GM12878 (cell line): Measurements from ENCODE around the gene CFAP45. TPM values are rescaled to one million over a fixed set of nuclear protein-coding genes. Genes with fewer than 3 reads are reported as not detected.

ENCODE experiments used
- ATAC-seq: fragments of 200-7000 bp; cut with Tn5 transposase; 3 replicates; pipeline ENCODE4 v1.9.1; 2020; ENCODE audit warnings: mild to moderate bottlenecking, moderate library complexity
- BruUV-seq: library from RNA; stranded (reverse); fragments of 400-500 nt; replicated peaks from 2 replicates; lab custom pipeline; 2021; lab: Mats Ljungman, UMichigan
- CTCF ChIA-PET: fragments of 300-600 bp; sonication (Branson Sonifier 250); formaldehyde crosslinking; extraction: SDS; loops from one replicate; lab custom pipeline; 2021; ENCODE audit warnings: inconsistent platforms; lab: Yijun Ruan, JAX
- POLR2A ChIA-PET: fragments of 350-600 bp; formaldehyde crosslinking; extraction: SDS; loops from one replicate; lab custom pipeline; 2021; ENCODE audit warnings: inconsistent platforms; lab: Charles Lee
- RAD21 ChIA-PET: fragments of 300-600 bp; sonication (Branson Sonifier 250); formaldehyde crosslinking; loops from one replicate; lab custom pipeline; 2023; ENCODE audit warnings: antibody characterized with exemption; ENCODE audit not compliant: unreplicated experiment; lab: Charles Lee
- SMC1A ChIA-PET: fragments of 300-600 bp; sonication (Branson Sonifier 250); formaldehyde crosslinking; loops from one replicate; lab custom pipeline; 2023; ENCODE audit not compliant: unreplicated experiment, uncharacterized antibody; lab: Charles Lee
- DNase-seq: peaks from one replicate; pipeline ENCODE4 v3.0.0-alpha.2; 2011; ENCODE audit warnings: low read depth, low spot score
- FAIRE-seq: peaks from 3 replicates; lab custom pipeline; 2011; peaks lifted over from hg19 to GRCh38; lab: Jason Lieb, UNC
- H2AFZ ChIP-seq: 2 replicates; pipeline ENCODE4 v1.6.0; 2011; ENCODE audit warnings: low read depth, low read length, control low read depth; ENCODE audit not compliant: control insufficient read depth
- H3K27ac ChIP-seq: 2 replicates; pipeline ENCODE4 v1.5.1; 2011; ENCODE audit warnings: control low read depth; ENCODE audit not compliant: control insufficient read depth, insufficient read depth
- H3K27me3 ChIP-seq, 2 experiments: replicated peaks in 1 of 2; 2 replicates each; pipeline versions ENCODE4 v1.6.0 to v1.6.1; 2011; ENCODE audit warnings: low read length in 1 of 2; ENCODE audit not compliant: control insufficient read depth in 2 of 2, insufficient read depth in 2 of 2
- H3K36me3 ChIP-seq, 2 experiments: 2 replicates each; pipeline ENCODE4 v1.5.1; 2011; ENCODE audit warnings: low read length in 1 of 2; ENCODE audit not compliant: control insufficient read depth in 2 of 2, insufficient read depth in 2 of 2
- H3K4me1 ChIP-seq: 2 replicates; pipeline ENCODE4 v1.6.1; 2011; ENCODE audit warnings: mild to moderate bottlenecking, low read length, moderate library complexity, mixed read lengths; ENCODE audit not compliant: control insufficient read depth, insufficient read depth
- H3K4me2 ChIP-seq: 2 replicates; pipeline ENCODE4 v1.6.0; 2011; ENCODE audit warnings: control low read depth; ENCODE audit not compliant: control insufficient read depth, insufficient read depth
- H3K4me3 ChIP-seq: fragments of 200-600 bp; sonication (generic); 2 replicates; pipeline ENCODE4 v1.5.1; 2016
- H3K79me2 ChIP-seq: 2 replicates; pipeline ENCODE4 v1.6.0; 2011; ENCODE audit warnings: low read length; ENCODE audit not compliant: control insufficient read depth, insufficient read depth
- H3K9ac ChIP-seq: 2 replicates; pipeline ENCODE4 v1.8.0; 2011; ENCODE audit warnings: low read length, control low read depth, mixed read lengths; ENCODE audit not compliant: control insufficient read depth, insufficient read depth
- H3K9me3 ChIP-seq: replicated peaks from 3 replicates; pipeline ENCODE4 v1.5.1; 2011; ENCODE audit warnings: mild to moderate bottlenecking, low read length; ENCODE audit not compliant: control insufficient read depth, insufficient read depth
- H4K20me1 ChIP-seq: 2 replicates; pipeline ENCODE4 v1.6.0; 2011; ENCODE audit not compliant: control insufficient read depth, insufficient read depth
- ASH2L ChIP-seq: fragments of 300-600, 200-600 bp; sonication (generic); IDR thresholded peaks from 2 replicates; pipeline ENCODE4 v1.6.1; 2017; ENCODE audit warnings: low read depth, mild to moderate bottlenecking, borderline replicate concordance
- ATF3 ChIP-seq: IDR thresholded peaks from 2 replicates; pipeline ENCODE4 v1.6.1; 2011; ENCODE audit warnings: low read depth, mild to moderate bottlenecking, low read length, moderate library complexity, borderline replicate concordance; ENCODE audit errors: extremely low read depth
- CBX5 ChIP-seq: sonication (generic); IDR thresholded peaks from 2 replicates; pipeline ENCODE4 v1.6.1; 2016; ENCODE audit warnings: low read depth, moderate library complexity, mild to moderate bottlenecking, inconsistent platforms
- EED ChIP-seq: sonication (generic); IDR thresholded peaks from 2 replicates; pipeline ENCODE4 v1.6.1; 2016; ENCODE audit warnings: antibody characterized with exemption, low read depth
- EGR1 ChIP-seq, 2 experiments: IDR thresholded peaks; 1 replicate in 1 of 2; 2 replicates in 1 of 2; pipeline ENCODE4 v1.6.1; 2011 to 2012; ENCODE audit warnings: low read depth in 2 of 2, low read length in 2 of 2, borderline replicate concordance in 1 of 2, mild to moderate bottlenecking in 1 of 2, moderate library complexity in 1 of 2
- GABPA ChIP-seq: IDR thresholded peaks from 2 replicates; pipeline ENCODE4 v1.6.1; 2014; ENCODE audit warnings: antibody characterized with exemption, low read depth, mild to moderate bottlenecking, inconsistent platforms
- HDAC2 ChIP-seq: fragments of 200-600 bp; sonication (generic); IDR thresholded peaks from 2 replicates; pipeline ENCODE4 v1.6.1; 2017
- JUNB ChIP-seq: IDR thresholded peaks from 2 replicates; pipeline ENCODE4 v1.6.1; 2016; ENCODE audit warnings: antibody characterized with exemption, mild to moderate bottlenecking
- JUND ChIP-seq: IDR thresholded peaks from 2 replicates; pipeline ENCODE4 v1.6.1; 2012; ENCODE audit warnings: low read depth, mild to moderate bottlenecking, low read length, improper control_type of control experiment, moderate library complexity
- MEF2A ChIP-seq: IDR thresholded peaks from 2 replicates; pipeline ENCODE4 v1.6.1; 2011; ENCODE audit warnings: low read depth, mild to moderate bottlenecking, low read length, moderate library complexity; ENCODE audit not compliant: insufficient read depth
- MTA2 ChIP-seq: fragments of 450-650 bp; IDR thresholded peaks from 2 replicates; pipeline ENCODE4 v1.6.1; 2016; ENCODE audit warnings: low read depth, mild to moderate bottlenecking, moderate library complexity
- NFIC ChIP-seq: IDR thresholded peaks from 2 replicates; pipeline ENCODE4 v1.6.1; 2012; ENCODE audit warnings: low read depth, mild to moderate bottlenecking, inconsistent platforms, low read length, moderate library complexity
- PKNOX1 ChIP-seq: fragments of 450-650 bp; IDR thresholded peaks from 2 replicates; pipeline ENCODE4 v1.6.1; 2016; ENCODE audit warnings: mild to moderate bottlenecking
- RB1 ChIP-seq: fragments of 450-650 bp; formaldehyde crosslinking; IDR thresholded peaks from 2 replicates; pipeline ENCODE4 v1.6.1; 2017; ENCODE audit warnings: mild to moderate bottlenecking, borderline replicate concordance
- RELB ChIP-seq: fragments of 450-650 bp; IDR thresholded peaks from 2 replicates; pipeline ENCODE4 v1.6.1; 2017; ENCODE audit warnings: low read depth, mild to moderate bottlenecking, moderate library complexity
- SPI1 ChIP-seq: IDR thresholded peaks from 2 replicates; pipeline ENCODE4 v1.6.1; 2011; ENCODE audit warnings: low read depth, mild to moderate bottlenecking, low read length, moderate library complexity, borderline replicate concordance; ENCODE audit not compliant: insufficient read depth
- ZNF622 ChIP-seq: fragments of 450-650 bp; IDR thresholded peaks from 2 replicates; pipeline ENCODE4 v1.6.1; 2017; ENCODE audit warnings: mild to moderate bottlenecking, inconsistent platforms
- WGBS: methylation state at CpG from one replicate; pipeline ENCODE4 v1.1.6; 2016; ENCODE audit warnings: low lambda C conversion rate; ENCODE audit not compliant: insufficient replicate concordance, insufficient coverage; ENCODE audit errors: missing lambda C conversion rate; 5-methylcytosine and 5-hydroxymethylcytosine counted together
- in situ Hi-C: fragments of 300-500 bp; cut with MboI; formaldehyde crosslinking; loops from 9 replicates; pipeline ENCODE4 v1.14.3; 2018; ENCODE audit warnings: mixed read lengths
- intact Hi-C: fragments of 100-400 bp; cut with micrococcal nuclease; formaldehyde crosslinking; loops from one replicate; pipeline ENCODE4 v1.14.2; 2022; ENCODE audit not compliant: unreplicated experiment
- polyA plus RNA-seq, 11 experiments: library from polyadenylated mRNA; depleted of rRNA in 4 of 11; unstranded in 6 of 11; stranded (reverse) in 5 of 11; fragments of >200 nt; fragmentation: Nextera tagmentation in 4 of 11; fragmentation: Illumina TruSeq in 1 of 11; extraction: Ambion mirVana in 4 of 11; extraction: Trizol in 1 of 11; gene quantifications; 1 replicate in 1 of 11; 2 replicates in 10 of 11; pipeline versions ENCODE4 v1.2.1 to v1.2.3, GENCODE V29; 2011 to 2016; ENCODE audit warnings: inconsistent platforms in 2 of 11, missing spikeins in 2 of 11, low read depth in 1 of 11
- total RNA-seq, 4 experiments: library from RNA; depleted of rRNA in 3 of 4; stranded (reverse); fragments of >200 nt in 3 of 4; fragmentation: Illumina TruSeq in 1 of 4; extraction: Trizol in 1 of 4; gene quantifications; 2 replicates each; pipeline versions ENCODE4 v1.2.1 to v1.2.3, GENCODE V29; 2013 to 2021

Gene CFAP45
- total and polyA plus RNA-seq, 10 of the 15 experiments (the other 5 are each of a cell fraction or from before 2014, with no cell fraction given) = 0.43 to 0.91 (median 0.67) TPM

GRCh38 chr1:159943278-159943640 lies 43.3 kb upstream of the CFAP45 start:
- Histone ChIP-seq H2AFZ (no peak overlapping the region), H3K79me2 (no peaks in the 10 kb centered on the region), H3K9me3 (no peaks in the 10 kb centered on the region), H3K27me3 (peaks cover 6 to 26% of the 10 kb centered on the region in 2 experiments), H4K20me1 (no peaks in the 10 kb centered on the region), H3K36me3 (no peaks in the 10 kb centered on the region), H3K4me1 (peaks cover 2% of the 10 kb centered on the region), H3K4me2 (no peak overlapping the region), H3K4me3 (no peak overlapping the region), H3K9ac (no peak overlapping the region), H3K27ac (no peak overlapping the region)
- BruUV-seq = no TSS peak
- ChIA-PET POLR2A (no interaction called here), SMC1A (no interaction called here), CTCF (interaction anchor here (0.8 kb wide), 1 partner anchor 64 kb away, joined by 3 read pairs; no protein-coding TSS in a partner anchor), RAD21 (no interaction called here)
- 58% methylated on average over 5 of the region's 5 CpGs for WGBS
- no peak for ATAC-seq
- TF ChIP-seq MTA2 = no peak
- TF ChIP-seq ZNF622 = no peak
- TF ChIP-seq ATF3 = no peak
- no peak for TF ChIP-seq HDAC2
- TF ChIP-seq PKNOX1 = no peak
- no peak for TF ChIP-seq MEF2A
- no peak for TF ChIP-seq GABPA
- no peak for TF ChIP-seq SPI1
- TF ChIP-seq ASH2L = no peak
- TF ChIP-seq EGR1 (IDR thresholded peaks at IDR 0.05; ENCODE audit: borderline replicate concordance in 1 of 2, low read depth in 2 of 2, low read length in 2 of 2) = no peak
- no peak for TF ChIP-seq CBX5
- no peak for TF ChIP-seq EED
- no peak for TF ChIP-seq RELB
- no peak for TF ChIP-seq JUND
- TF ChIP-seq JUNB = no peak
- TF ChIP-seq RB1 = no peak
- no peak for TF ChIP-seq NFIC
- FAIRE-seq = no peak
- intact Hi-C loops (no loop called here), in situ Hi-C loops (no loop called here)
- DNase-seq = no peak
